Endothelial cell of umbilical vein (primary cell): ENCODE measurements around the gene UGT1A3. TPM values are rescaled to one million over a fixed set of nuclear protein-coding genes. Genes with fewer than 3 reads are reported as not detected.

Experiments
- Bru-seq: library from RNA; stranded (reverse); fragments of 400-500 nt; gene quantifications from one replicate; lab custom pipeline; 2021; lab: Mats Ljungman, UMichigan
- BruChase-seq, 2 experiments: library from RNA; stranded (reverse); fragments of 400-500 nt; gene quantifications; one replicate each; lab custom pipeline; 2021; lab: Mats Ljungman, UMichigan
- BruUV-seq: library from RNA; stranded (reverse); fragments of 400-500 nt; replicated peaks from 2 replicates; lab custom pipeline; 2021; lab: Mats Ljungman, UMichigan
- CTCF ChIA-PET: fragments of 300-600, 350-600 bp; sonication (Branson Sonifier 250); formaldehyde crosslinking; loops from one replicate; lab custom pipeline; 2021; ENCODE audit warnings: antibody characterized with exemption, inconsistent platforms; lab: Charles Lee
- POLR2A ChIA-PET: fragments of 300-600, 350-600 bp; sonication (Branson Sonifier 250); formaldehyde crosslinking; loops from one replicate; lab custom pipeline; 2021; ENCODE audit warnings: antibody characterized with exemption, inconsistent platforms; lab: Charles Lee
- DNase-seq: peaks from one replicate; pipeline ENCODE4 v3.0.0-alpha.2; 2011; ENCODE audit warnings: low read depth, low spot score
- FAIRE-seq: peaks from 2 replicates; lab custom pipeline; 2011; peaks lifted over from hg19 to GRCh38; lab: Jason Lieb, UNC
- H2AFZ ChIP-seq: 2 replicates; pipeline ENCODE4 v1.6.0; 2012; ENCODE audit warnings: low read depth, low read length, control low read depth, inconsistent platforms
- H3K27ac ChIP-seq: 2 replicates; pipeline ENCODE4 v1.5.1; 2011; ENCODE audit warnings: low read depth, mild to moderate bottlenecking, control low read depth, low read length, moderate library complexity; ENCODE audit not compliant: insufficient read depth
- H3K27me3 ChIP-seq, 2 experiments: 2 replicates each; pipeline versions ENCODE4 v1.6.0 to v1.6.1; 2011; ENCODE audit warnings: low read length in 2 of 2, mixed read lengths in 1 of 2; ENCODE audit not compliant: control insufficient read depth in 2 of 2, insufficient read depth in 2 of 2
- H3K36me3 ChIP-seq, 2 experiments: 2 replicates in 1 of 2; 3 replicates in 1 of 2; pipeline ENCODE4 v1.5.1; 2011; ENCODE audit warnings: low read length in 2 of 2, mild to moderate bottlenecking in 1 of 2, moderate library complexity in 1 of 2; ENCODE audit not compliant: control insufficient read depth in 2 of 2, insufficient read depth in 2 of 2; ENCODE audit errors: extremely low read depth in 1 of 2
- H3K4me1 ChIP-seq: 3 replicates; pipeline ENCODE4 v1.5.1; 2011; ENCODE audit warnings: mild to moderate bottlenecking, low read length; ENCODE audit not compliant: control insufficient read depth, insufficient read depth; ENCODE audit errors: extremely low read depth
- H3K4me2 ChIP-seq: 2 replicates; pipeline ENCODE4 v1.6.1; 2011; ENCODE audit warnings: low read length, control low read depth, mixed read lengths; ENCODE audit not compliant: insufficient read depth
- H3K4me3 ChIP-seq, 3 experiments: fragments of 200-600 bp in 1 of 3; sonication (generic), shearing (Covaris generic) in 1 of 3; replicated peaks in 1 of 3; 2 replicates each; pipeline ENCODE4 v1.5.1; 2011 to 2016; ENCODE audit warnings: control low read depth in 3 of 3, low read length in 3 of 3, mild to moderate bottlenecking in 2 of 3, inconsistent platforms in 1 of 3, low read depth in 1 of 3, moderate library complexity in 1 of 3; ENCODE audit not compliant: insufficient read depth in 1 of 3
- H3K79me2 ChIP-seq: 2 replicates; pipeline ENCODE4 v1.6.0; 2012; ENCODE audit warnings: low read length, inconsistent platforms; ENCODE audit not compliant: control insufficient read depth, insufficient read depth
- H3K9ac ChIP-seq: replicated peaks from 2 replicates; pipeline ENCODE3; 2011; ENCODE audit warnings: low read length, control low read depth; ENCODE audit not compliant: insufficient read depth; ENCODE audit errors: extremely low read depth
- H3K9me1 ChIP-seq: replicated peaks from 3 replicates; pipeline ENCODE4 v1.6.0; 2011; ENCODE audit warnings: mild to moderate bottlenecking, low read length; ENCODE audit not compliant: control insufficient read depth, insufficient read depth; ENCODE audit errors: extremely low read depth
- H3K9me3 ChIP-seq: replicated peaks from 2 replicates; pipeline ENCODE4 v1.5.1; 2012; ENCODE audit warnings: low read length, inconsistent platforms; ENCODE audit not compliant: control insufficient read depth, insufficient read depth
- H4K20me1 ChIP-seq: replicated peaks from 2 replicates; pipeline ENCODE3; 2011; ENCODE audit warnings: mild to moderate bottlenecking, low read length; ENCODE audit not compliant: control insufficient read depth, insufficient read depth; ENCODE audit errors: extremely low read depth
- EZH2 ChIP-seq: IDR thresholded peaks from 2 replicates; pipeline ENCODE4 v1.6.1; 2012; ENCODE audit warnings: borderline replicate concordance, low read depth, mild to moderate bottlenecking, moderate library complexity, low read length, inconsistent platforms; ENCODE audit not compliant: severe bottlenecking
- FOS ChIP-seq: IDR thresholded peaks from 2 replicates; pipeline ENCODE4 v1.6.1; 2011; ENCODE audit warnings: mild to moderate bottlenecking, low read length, moderate library complexity, borderline replicate concordance; ENCODE audit not compliant: insufficient read depth
- GATA2 ChIP-seq: IDR thresholded peaks from 2 replicates; pipeline ENCODE4 v1.7.0; 2011; ENCODE audit warnings: low read depth, mild to moderate bottlenecking, moderate library complexity, mixed read lengths, low read length; ENCODE audit not compliant: insufficient read length, insufficient read depth
- JUN ChIP-seq: IDR thresholded peaks from 2 replicates; pipeline ENCODE4 v1.6.1; 2011; ENCODE audit warnings: borderline replicate concordance, low read depth; ENCODE audit not compliant: insufficient read length, insufficient read depth
- MYC ChIP-seq: IDR thresholded peaks from one replicate; pipeline ENCODE4 v1.6.1; 2011; ENCODE audit warnings: mild to moderate bottlenecking, low read depth, low read length
- POLR2A ChIP-seq: IDR thresholded peaks from 2 replicates; pipeline ENCODE4 v1.6.1; 2012; ENCODE audit warnings: low read depth, mild to moderate bottlenecking, control low read depth, low read length
- POLR2AphosphoS5 ChIP-seq: IDR thresholded peaks from 2 replicates; pipeline ENCODE4 v1.6.1; 2012; ENCODE audit warnings: low read depth, mild to moderate bottlenecking, control low read depth, low read length, moderate library complexity; ENCODE audit not compliant: insufficient read depth
- dilution Hi-C: fragments of 300-500 bp; cut with MboI; formaldehyde crosslinking; loops from one replicate; pipeline ENCODE4 v1.15.0; 2019; ENCODE audit warnings: low sequenced_read_pairs; ENCODE audit not compliant: extremely low pct_ligation_motif_present
- intact Hi-C: fragments of 100-400 bp; cut with micrococcal nuclease; formaldehyde crosslinking; loops from one replicate; pipeline ENCODE4 v1.10.0; 2022
- long read RNA-seq: library from polyadenylated mRNA; stranded (forward); transcript quantifications from one replicate; pipeline ENCODE4 v2.0.0, GENCODE V29; 2021
- polyA minus RNA-seq, 3 experiments: library from RNA; depleted of rRNA, polyadenylated mRNA; stranded (reverse); fragments of >200 nt; gene quantifications; 1 replicate in 1 of 3; 2 replicates in 2 of 3; pipeline ENCODE4 v1.2.3, GENCODE V29; 2011
- polyA plus RNA-seq, 4 experiments: library from polyadenylated mRNA; depleted of rRNA in 3 of 4; stranded (reverse) in 3 of 4; unstranded in 1 of 4; fragments of >200 nt; gene quantifications; 2 replicates each; pipeline versions ENCODE4 v1.2.1 to v1.2.3, GENCODE V29; 2011 to 2012; ENCODE audit warnings: missing spikeins in 1 of 4
- total RNA-seq: library from RNA; stranded (reverse); gene quantifications from 2 replicates; pipeline ENCODE4 v1.2.3, GENCODE V29; 2021
- TF ChIP-seq, protein P1 (sequence below), 2 donors: IDR thresholded peaks; 1 replicate in 1 of 2; 2 replicates in 1 of 2; pipeline ENCODE4 v1.5.1; 2011; ENCODE audit warnings: low read length in 2 of 2, mild to moderate bottlenecking in 2 of 2, moderate library complexity in 2 of 2, control low read depth in 1 of 2, inconsistent platforms in 1 of 2, low read depth in 1 of 2; ENCODE audit not compliant: insufficient read depth in 1 of 2; ENCODE audit errors: extremely low read depth in 1 of 2
- TF ChIP-seq, protein P2 (sequence below): IDR thresholded peaks from 2 replicates; pipeline ENCODE4 v1.6.1; 2011; ENCODE audit not compliant: insufficient read depth, insufficient read length

The UGT1A3 gene
- total RNA-seq (not detected in 2 replicates), polyA plus RNA-seq (not detected in 2 replicates), polyA minus RNA-seq (not detected in 2 replicates), Bru-seq, nascent RNA (not detected), BruChase-seq, experiment 1, labeled RNA remaining after a 6-hour chase (not detected), BruChase-seq, experiment 2, labeled RNA remaining after a 2-hour chase (not detected)
- polyA plus RNA-seq (2011; cell fraction: cytosol; rRNA removed), result not detected in 2 replicates
- not detected in 2 replicates for polyA plus RNA-seq (2011; cell fraction: nucleus; rRNA removed)
- not detected in 2 replicates for polyA plus RNA-seq (2012)
- not detected for polyA minus RNA-seq (2011; cell fraction: cytosol; rRNA and poly(A)+ RNA removed)
- polyA minus RNA-seq (2011; cell fraction: nucleus; rRNA and poly(A)+ RNA removed), result not detected in 2 replicates
- long read RNA-seq, result 0 reads

DNA sequence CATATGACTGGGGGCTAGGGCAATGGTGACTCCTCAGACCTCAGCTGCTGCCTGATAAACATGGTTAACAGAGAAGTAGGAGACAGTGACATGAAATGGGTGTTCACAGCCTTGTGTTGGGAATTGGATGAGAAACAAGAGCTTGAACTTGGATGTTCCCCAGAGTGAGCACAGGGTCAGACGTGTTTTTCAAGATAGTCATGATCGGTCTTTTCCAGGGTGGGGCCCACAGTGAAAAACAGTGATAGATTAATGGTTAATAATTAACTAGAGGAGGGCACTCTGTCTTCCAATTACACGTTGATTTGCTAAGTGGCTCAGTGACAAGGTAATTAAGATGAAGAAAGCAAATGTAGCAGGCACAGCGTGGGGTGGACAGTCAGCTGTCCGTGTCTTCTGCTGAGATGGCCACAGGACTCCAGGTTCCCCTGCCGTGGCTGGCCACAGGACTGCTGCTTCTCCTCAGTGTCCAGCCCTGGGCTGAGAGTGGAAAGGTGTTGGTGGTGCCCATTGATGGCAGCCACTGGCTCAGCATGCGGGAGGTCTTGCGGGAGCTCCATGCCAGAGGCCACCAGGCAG is at the start of gene UGT1A3:
UGT1A3 (plus strand) TSS at position 320 of the 579 bp plus-strand sequence; CDS start at position 405, 85 bp downstream.
- H3K27ac ChIP-seq, result no peak within 1 kb of the TSS
- no peaks in the 10 kb centered on the region for H3K36me3 ChIP-seq
- H3K79me2 ChIP-seq, result no peaks in the 10 kb centered on the region
- no peaks in the 10 kb centered on the region for H3K4me1 ChIP-seq
- ChIA-PET POLR2A (no interaction called here), CTCF (interaction anchor here (3.2 kb wide), 1 partner anchor 18 kb away, joined by 6 read pairs; no protein-coding TSS in a partner anchor)
- no peaks in the 10 kb centered on the region for H4K20me1 ChIP-seq
- H2AFZ ChIP-seq, result no peak within 1 kb of the TSS
- no peak within 1 kb of the TSS for H3K9ac ChIP-seq
- TF ChIP-seq, protein P1, sequence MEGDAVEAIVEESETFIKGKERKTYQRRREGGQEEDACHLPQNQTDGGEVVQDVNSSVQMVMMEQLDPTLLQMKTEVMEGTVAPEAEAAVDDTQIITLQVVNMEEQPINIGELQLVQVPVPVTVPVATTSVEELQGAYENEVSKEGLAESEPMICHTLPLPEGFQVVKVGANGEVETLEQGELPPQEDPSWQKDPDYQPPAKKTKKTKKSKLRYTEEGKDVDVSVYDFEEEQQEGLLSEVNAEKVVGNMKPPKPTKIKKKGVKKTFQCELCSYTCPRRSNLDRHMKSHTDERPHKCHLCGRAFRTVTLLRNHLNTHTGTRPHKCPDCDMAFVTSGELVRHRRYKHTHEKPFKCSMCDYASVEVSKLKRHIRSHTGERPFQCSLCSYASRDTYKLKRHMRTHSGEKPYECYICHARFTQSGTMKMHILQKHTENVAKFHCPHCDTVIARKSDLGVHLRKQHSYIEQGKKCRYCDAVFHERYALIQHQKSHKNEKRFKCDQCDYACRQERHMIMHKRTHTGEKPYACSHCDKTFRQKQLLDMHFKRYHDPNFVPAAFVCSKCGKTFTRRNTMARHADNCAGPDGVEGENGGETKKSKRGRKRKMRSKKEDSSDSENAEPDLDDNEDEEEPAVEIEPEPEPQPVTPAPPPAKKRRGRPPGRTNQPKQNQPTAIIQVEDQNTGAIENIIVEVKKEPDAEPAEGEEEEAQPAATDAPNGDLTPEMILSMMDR (IDR thresholded peaks at IDR 0.05; ENCODE audit: extremely low read depth in 1 of 2, insufficient read depth in 1 of 2, low read depth in 1 of 2, low read length in 2 of 2), result no peak
- TF ChIP-seq EZH2 (no peak), JUN (no peak), POLR2AphosphoS5 (no peak), MYC (no peak), GATA2 (no peak), FOS (no peak), POLR2A (no peak)
- TF ChIP-seq, protein P2, sequence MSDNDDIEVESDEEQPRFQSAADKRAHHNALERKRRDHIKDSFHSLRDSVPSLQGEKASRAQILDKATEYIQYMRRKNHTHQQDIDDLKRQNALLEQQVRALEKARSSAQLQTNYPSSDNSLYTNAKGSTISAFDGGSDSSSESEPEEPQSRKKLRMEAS, result no peak
- no peak within 1 kb of the TSS for H3K4me2 ChIP-seq
- DNase-seq, result no peak
- no peak for FAIRE-seq
- no peak within 1 kb of the TSS for H3K4me3 ChIP-seq
- no TSS peak for BruUV-seq
- intact Hi-C loops, result no loop called here
- H3K9me3 ChIP-seq, result no peaks in the 10 kb centered on the region
- H3K27me3 ChIP-seq, result no peaks in the 10 kb centered on the region
- no peaks in the 10 kb centered on the region for H3K9me1 ChIP-seq
- dilution Hi-C loops, result no loop called here
